ENCODE data around the gene SOST.

Gene SOST

DNA sequence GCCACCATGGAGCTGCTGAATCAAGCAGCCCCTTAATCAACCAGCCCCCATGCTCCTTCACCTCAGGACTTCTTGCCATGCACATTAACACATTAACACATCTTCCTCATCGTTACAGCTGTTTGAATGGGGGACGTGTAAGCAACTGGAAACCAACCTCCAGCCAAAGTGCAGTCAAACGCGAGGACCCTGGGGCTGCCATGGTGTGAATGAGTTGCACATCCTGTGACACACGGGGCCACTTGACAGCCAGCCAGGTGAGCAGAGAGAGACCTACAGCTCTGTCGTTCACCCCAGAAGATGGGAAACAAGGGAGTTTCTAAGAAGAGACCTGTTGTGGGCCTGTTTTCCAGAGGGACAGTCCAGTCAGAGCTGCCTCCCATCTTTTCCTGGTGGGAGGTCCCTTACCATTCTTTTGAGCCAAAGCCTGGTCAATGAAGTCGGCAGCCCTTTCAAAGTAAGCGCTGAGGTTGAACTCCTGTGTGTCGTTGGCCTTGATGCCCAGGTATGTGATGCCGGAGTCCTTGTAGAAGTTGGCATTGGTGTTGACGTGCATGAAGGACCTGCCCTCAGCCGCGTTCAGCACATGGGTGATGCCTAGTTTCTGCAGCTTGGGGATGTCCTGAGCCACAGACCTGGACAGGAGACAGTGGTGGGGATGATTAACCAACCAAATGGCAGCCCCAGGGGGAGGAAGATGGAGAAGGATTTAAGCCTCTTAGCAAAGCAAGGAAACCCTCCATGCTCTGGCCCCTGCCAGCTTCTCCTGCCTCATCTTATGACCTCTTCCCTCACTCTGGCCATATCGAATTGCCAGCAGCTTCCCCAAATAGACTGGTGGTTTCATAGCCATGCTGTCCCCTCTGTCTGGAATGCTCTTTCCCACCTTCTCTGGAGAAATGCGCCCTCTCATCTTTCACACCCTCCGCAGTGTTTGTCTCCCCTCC lies 16.0 kb upstream of the SOST start:
- DNase-seq: no peak

DNA sequence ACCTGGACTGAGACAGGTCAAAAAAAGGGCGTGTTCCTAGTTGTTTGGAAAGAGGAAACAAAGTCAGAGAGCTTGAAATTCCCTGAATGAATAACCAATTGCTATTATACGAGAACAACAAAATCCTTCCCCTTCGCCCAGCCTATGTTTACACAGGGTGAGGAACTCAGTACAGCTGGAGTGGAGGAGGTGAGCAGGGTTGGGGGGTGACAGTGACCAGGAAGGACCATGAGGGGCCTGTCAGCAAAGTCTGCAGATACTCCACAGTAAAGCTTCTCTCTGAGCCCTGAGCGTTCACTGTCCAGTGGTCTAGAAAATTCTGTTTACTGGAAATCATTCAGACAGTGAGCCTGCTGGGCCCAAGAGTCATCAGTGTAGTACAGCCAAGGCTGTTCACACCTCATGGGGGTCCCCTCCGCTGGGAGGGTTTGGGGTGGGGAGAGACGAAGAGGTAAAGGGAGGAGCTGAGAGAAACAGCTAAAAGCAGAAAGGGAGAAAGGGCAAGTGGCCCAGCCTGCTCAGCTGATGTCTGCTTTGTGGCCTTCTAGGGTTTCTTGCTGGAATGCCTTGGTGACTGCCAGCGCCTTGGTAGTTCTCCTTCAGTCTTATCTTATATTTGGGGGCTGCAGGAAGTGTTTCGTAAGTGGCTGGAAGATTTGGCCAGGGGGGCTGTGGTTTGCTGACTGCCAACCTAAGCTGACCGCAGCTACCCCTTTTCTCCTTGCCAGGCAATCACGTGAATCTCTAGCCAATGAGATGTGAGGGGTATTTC lies 14.5 kb upstream of the SOST start:
- no peak for DNase-seq

- no peak for DNase-seq
Observed at GRCh38 chr17:43771463-43771862, 12.9 kb upstream of the SOST start.

DNA sequence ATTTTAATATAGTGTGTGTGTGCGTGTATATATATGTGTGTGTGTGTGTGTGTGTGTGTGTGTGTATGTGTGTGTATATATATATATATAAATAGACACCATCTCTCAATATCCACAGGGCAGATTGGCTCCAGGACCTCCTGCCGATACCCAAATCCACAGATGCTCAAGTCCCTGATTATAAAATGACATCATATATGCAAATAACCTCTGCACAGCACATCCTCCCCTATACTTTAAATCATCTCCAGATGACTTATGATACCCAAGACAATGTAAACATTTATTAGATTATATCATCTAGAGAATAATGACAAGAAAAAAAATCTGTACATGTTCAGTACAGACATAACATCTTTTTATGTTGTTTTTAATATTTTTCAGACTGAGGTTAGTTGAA lies 12.4 kb upstream of the SOST start:
- no peak for DNase-seq

GRCh38 chr17:43769859-43770258 lies 11.3 kb upstream of the SOST start:
- no peak for DNase-seq

DNA sequence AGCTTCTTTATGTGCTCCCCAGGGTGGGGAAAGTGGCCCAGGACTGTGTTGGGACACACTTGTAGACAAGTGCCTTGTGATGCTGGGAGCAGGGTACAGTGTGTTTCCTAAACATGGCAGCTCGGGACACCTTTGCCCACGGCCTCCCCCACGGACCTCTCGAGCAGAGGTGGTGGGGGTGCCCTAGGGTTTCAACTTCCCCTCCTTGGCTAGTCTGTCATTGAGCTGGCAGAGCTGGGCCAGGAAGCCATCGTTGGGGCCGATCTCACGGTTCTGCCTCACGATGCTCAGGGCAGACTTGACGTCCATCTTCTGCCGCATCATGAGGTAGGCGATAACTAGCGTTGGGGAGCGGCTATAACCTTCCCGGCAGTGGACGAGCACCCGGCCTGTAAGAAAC lies 10.8 kb upstream of the SOST start:
- no peak for DNase-seq

- DNase-seq: no peak
Observed at GRCh38 chr17:43768943-43769342, 10.4 kb upstream of the SOST start.

- DNase-seq: no peak
Observed at GRCh38 chr17:43768382-43768781, 9.8 kb upstream of the SOST start.

- no peak for DNase-seq
Observed at GRCh38 chr17:43767713-43768059, 9.1 kb upstream of the SOST start.

DNA sequence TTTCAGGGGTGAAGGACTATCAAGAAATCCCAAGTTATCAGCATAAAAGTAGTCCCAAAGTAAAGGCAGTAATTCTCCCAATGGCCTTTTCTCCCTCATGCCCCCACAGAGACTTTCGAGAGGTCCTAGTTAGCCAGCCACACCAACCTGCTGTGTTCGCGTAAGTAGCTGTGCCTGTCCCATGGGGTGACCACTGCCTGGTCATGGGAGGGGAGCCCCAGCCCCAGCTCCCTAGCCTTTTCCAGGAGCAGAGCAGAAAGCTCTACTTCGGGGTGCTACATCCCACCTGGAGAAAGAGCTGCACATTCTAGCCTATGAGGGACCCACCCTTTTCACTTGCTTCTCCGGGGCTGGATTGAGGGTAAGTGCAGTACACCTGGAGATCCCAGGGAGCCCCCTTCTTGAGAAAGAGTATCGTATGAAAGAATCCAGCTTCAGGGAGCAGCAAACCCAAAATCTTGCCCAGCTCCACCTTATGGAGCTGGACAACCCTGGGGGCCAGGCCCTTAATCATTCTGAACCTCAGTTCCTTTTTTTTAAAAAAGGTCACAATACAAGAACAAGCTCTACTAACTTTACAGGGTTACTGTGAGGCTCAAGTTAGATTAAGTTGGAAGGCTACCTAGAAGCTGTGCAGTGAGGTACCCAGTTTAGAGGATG lies 8.6 kb upstream of the SOST start:
- DNase-seq: no peak

GRCh38 chr17:43766413-43767052 lies 7.9 kb upstream of the SOST start:
- peak; percentile 44 for DNase-seq

- DNase-seq: peak; percentile 90
Observed at GRCh38 chr17:43760254-43760852, 1.8 kb upstream of the SOST start.

GRCh38 chr17:43759836-43760235 lies 1.2 kb upstream of the SOST start:
- DNase-seq: no peak

DNA sequence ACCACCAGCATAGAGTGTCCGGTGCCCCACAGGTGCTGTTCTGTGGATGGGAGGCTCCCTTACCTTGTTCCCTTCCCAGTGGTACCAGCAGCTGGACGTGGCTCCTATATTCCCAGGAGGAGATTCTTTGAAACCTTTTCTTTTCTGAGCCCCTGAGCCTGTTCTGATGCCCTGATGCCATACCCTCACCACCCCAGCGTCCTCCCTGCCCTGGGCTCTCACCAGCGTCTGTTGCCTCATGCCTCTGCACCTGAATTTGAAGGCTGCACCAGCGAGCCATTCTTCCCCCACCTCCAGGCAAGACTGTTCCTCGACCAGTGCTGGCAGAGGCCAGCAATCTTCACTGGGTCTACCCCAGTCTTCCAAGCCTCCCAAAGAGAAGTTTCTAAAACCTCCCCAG lies 505 bp downstream of the SOST start:
- DNase-seq: no peak

DNA sequence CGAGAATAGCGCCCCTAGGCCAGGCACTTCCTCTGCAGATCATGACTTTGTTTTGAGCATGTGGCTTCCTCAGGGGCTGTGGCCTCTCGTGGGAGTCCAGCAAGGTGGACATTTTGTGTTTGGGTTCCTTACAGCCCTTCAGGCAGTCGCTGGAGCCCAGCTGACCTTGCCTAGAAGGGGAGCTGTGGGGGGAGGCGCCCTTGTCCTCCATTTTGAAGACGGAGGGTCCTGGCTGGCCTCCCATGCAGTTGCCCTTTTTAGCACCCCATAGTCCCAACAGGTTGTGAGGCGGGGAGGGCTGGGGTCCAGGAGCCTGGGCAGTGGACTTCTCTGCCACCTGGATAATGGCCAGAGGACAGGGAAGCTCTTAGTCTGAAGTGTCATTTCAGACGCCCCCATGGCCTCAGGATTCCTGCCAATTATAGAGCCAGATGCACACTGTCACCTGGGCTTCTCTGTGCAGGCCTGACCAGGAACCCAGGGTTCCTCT lies 1.4 kb downstream of the SOST start:
- DNase-seq: no peak

DNA sequence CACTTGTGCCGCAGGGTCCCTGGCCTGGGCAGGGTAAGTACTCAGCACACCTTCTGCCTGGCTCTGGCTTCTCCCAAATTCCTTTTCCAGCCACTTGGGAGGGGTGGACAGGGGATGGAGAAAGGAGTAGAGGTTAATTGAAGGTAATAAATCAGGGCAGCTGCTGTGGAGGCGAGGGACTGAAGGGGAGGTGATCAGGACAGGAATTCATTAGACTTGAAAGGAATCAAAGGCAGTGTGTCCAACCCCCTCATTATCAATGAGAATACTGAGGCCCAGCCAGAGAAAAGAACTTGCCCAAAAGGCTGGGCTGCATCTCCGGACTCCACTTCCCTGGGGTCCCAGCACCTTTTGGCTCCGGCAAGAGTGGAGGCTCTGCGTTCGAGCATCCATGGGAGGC lies 2.4 kb downstream of the SOST start:
- no peak for DNase-seq

- DNase-seq: no peak
Observed at GRCh38 chr17:43755389-43755875, 3.2 kb downstream of the SOST start.

DNA sequence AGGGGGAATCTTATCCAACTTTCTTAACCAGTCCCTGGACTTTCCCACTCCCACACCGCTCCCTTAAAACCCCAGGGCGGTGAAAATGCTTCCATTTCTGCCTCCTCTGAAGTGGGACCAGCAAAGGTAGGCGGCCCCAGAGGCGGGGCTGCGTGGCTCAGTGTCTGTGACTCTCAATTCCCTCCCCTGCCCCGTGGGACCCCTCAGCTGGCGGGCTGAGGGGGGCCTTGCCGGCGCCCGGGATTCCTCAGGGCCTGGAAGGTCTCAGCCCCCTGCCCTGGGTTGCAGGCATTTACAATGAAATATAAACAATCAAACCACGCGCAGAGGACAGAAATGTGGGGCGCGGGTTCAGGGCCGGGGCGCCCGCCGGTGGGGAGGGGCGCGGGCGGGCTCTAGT lies 3.6 kb downstream of the SOST start:
- DNase-seq: no peak

GRCh38 chr17:43753493-43754129 lies 5.0 kb downstream of the SOST start:
- no peak for DNase-seq

- no peak for DNase-seq
Observed at GRCh38 chr17:43750153-43750552, 8.4 kb downstream of the SOST start.

GRCh38 chr17:43745541-43745940 lies 13.1 kb downstream of the SOST start:
- no peak for DNase-seq

GRCh38 chr17:43741636-43742035 lies 17.0 kb downstream of the SOST start:
- DNase-seq: no peak

Measured in NCI-H2227 treated with DMSO at 0.1 percent for 48 hours (cell line).